Cerebellar cortex (tissue), 1 donor: ENCODE results near the gene KIF16B.
"Not testable (repeated sequence)": the region's sequence is repeated elsewhere in the genome, so short reads cannot be mapped to it uniquely, and the experiment has no call there.

Source experiments
- DNase-seq: peaks from one replicate; pipeline ENCODE4 v3.0.0-alpha.2; 2015; ENCODE audit warnings: low spot score

KIF16B gene

GRCh38 chr20:16290358-16290757 is 282.9 kb downstream of the KIF16B start:
- no peak for DNase-seq

- DNase-seq: no peak
Measured at GRCh38 chr20:16287776-16288175, 285.5 kb downstream of the KIF16B start.

GRCh38 chr20:16286601-16287000 is 286.6 kb downstream of the KIF16B start:
- DNase-seq: no peak

GRCh38 chr20:16284385-16285100 is 288.7 kb downstream of the KIF16B start:
- DNase-seq: no peak

DNA sequence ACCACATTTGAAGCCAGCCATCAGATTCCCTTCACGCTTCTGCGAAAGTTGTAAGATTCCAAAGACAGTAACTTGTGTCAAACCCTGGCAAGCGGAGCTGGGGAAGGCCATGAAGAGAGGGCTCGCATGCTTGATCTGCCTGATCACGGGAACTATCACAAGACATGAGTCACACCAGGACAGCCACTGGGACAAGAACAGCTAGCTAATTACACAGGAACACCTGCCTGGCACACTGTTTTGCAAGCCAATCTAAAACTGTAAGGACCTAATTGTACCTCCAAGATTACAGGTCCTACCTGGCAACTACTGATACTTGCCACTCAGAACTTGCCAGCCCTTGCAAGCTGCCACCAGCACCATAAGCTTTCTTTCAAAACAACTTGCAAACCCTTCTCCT is 289.3 kb downstream of the KIF16B start:
- DNase-seq: no peak

GRCh38 chr20:16283307-16283706 is 289.9 kb downstream of the KIF16B start:
- no peak for DNase-seq

- DNase-seq: no peak
Measured at GRCh38 chr20:16280219-16280618, 293.0 kb downstream of the KIF16B start.

GRCh38 chr20:16279320-16279719 is 293.9 kb downstream of the KIF16B start:
- DNase-seq: no peak

GRCh38 chr20:16273812-16274555 is 299.3 kb downstream of the KIF16B start:
- DNase-seq: peak; percentile 72

GRCh38 chr20:16272780-16273360 is 300.4 kb downstream of the KIF16B start:
- no peak for DNase-seq

DNA sequence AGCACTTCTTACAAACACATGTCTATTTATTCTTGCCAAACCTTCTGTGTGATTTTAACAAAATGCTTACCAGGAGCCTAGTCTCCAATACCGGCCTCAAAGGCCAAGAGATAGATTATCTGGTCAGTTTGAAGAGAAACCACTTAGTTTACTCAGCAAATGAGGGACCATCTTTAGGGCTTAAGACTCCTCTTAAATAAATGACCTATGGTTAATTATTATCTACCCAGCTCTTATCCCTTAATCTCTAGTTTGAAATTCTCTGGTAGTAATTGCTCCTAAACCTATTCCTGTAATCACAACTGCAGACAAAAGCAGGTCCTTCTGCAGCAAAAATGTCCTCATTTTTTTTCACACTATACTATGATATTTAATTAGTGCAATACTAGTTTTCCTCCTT is 301.8 kb downstream of the KIF16B start:
- DNase-seq: no peak

- DNase-seq: no peak
Measured at GRCh38 chr20:16270989-16271388, 302.3 kb downstream of the KIF16B start.

DNA sequence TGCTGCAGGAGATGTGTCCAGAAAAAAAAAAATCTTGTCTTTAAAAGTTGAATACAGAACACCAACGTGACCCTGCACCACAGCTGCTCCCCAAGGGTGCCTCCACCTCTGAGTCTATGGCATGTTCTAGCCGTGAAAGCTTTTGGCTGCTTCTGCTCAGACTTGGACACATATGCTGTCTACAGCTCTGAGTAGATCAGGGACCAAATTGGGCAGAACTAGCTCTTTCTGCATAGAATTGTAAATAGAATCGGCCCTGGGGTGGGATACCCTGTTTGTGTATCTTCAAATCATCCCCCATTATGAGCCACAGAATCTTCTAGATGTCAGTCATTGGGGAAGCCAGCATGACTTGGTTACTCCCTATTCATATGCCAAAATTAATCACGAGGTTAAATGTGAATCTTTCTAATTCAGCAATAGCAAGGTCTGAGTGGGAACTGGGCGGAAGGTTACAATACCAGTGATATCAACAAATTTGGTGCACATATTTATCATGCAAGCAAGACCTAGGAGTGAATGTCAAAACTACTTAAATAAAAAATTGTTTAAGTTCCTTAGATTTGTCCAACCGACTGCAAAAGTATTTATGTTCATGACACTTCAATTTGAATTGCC is 302.8 kb downstream of the KIF16B start:
- DNase-seq: no peak

GRCh38 chr20:16267526-16267925 is 305.7 kb downstream of the KIF16B start:
- no peak for DNase-seq

- no peak for DNase-seq
Measured at GRCh38 chr20:16265334-16265733, 307.9 kb downstream of the KIF16B start.

DNA sequence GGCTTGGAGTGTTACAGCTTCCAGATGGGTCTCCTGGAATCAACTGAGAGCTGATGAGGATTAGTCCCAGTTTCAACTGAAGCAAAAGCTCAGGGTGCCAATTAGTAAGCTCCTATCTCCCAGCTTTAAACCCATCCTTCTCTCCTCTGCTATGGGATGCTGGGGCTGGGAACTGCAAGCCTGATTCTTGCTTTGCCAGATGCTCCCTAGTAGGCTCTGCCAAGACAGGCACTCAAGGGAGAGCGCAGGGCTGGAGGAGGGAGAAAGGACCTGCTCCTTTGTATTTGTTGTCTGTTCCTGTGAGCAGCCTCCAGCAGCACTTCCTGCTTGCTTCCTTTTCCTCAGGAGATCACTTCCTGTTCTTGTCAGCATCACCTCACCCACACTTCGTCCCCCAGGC is 309.7 kb downstream of the KIF16B start:
- DNase-seq: peak; percentile 82

- no peak for DNase-seq
Measured at GRCh38 chr20:16262594-16262993, 310.7 kb downstream of the KIF16B start.

DNA sequence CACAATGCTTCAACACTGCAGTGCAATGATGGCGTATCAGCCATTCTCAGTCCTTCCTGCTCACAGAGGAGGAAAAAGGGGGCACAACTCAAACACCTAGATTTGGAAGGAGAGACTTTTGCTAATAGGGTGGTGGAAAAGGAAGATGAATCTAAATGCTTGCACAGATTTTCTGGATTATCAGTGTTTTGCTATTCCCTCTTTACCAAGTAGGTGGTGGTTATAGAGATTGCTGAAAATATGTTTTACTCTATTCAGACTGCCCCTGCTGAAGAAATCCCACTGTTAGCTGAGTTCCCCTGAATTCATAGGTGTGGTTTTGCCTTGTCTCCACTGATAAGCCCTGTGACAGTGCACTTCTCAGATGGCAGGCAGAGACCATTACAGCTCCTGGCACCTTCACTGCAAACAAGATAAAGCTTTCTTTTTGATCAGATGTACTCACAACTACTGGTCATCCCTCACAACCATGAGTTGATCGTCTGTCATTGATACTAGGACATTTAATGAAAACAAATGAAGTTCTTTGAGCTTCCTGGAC is 311.4 kb downstream of the KIF16B start:
- DNase-seq: no peak

GRCh38 chr20:16260911-16261310 is 312.3 kb downstream of the KIF16B start:
- DNase-seq: no peak

- not testable (repeated sequence) for DNase-seq
Measured at GRCh38 chr20:16260133-16260532, 313.1 kb downstream of the KIF16B start.

DNA sequence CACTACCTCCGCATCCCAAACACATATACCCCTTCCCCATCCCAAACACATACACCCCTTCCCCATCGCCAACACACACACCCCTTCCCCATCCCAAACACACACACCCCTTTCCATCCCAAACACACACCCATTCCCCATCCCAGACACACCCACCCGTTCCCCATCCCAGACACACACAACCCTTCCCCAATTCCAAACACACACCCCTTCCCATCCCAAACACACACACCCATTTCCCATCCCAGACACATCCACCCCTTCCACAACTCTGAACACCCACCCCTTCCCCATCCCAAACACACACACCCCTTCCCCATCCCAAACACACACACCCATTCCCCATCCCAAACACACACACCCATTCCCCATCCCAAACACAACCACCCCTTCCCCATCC is 314.5 kb downstream of the KIF16B start:
- DNase-seq: no peak

DNA sequence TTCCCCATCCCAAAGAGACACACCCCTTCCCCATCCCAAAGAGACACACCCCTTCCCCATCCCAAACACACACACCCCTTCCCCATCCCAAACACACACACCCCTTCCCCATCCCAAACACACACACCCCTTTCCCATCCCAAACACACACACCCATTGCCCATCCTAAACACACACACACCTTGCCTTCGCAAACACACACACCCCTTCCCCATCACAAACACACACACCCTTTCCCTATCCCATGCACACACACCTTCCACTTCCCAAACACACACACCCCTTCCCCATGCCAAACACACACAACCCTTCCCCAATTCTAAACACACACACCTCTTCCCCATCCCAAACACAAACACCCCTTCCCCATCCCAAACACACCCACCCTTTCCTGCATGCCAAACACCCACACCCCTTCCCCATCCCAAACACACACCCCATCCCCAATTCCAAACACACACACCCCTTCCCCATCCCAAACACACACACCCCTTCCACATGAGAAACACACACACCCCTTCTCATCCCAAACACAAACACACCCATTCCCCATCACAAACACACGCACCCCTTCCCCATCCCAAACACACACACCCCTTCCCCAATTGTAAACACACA is 315.3 kb downstream of the KIF16B start:
- no peak for DNase-seq
